Stimulated activated effector memory CD8-positive, alpha-beta T cell treated with anti-CD3 and anti-CD28 coated beads, Interleukin-12 subunit alpha, Interleukin-12 subunit beta, amount 100 ng/mL, for 72 hours (primary cell): ENCODE results near the gene CLPTM1.
"Not testable (repeated sequence)": the region's sequence is repeated elsewhere in the genome, so short reads cannot be mapped to it uniquely, and the experiment has no call there.

Source experiments
- ATAC-seq: fragments of 150-1000 bp; cut with Tn5 transposase; 2 replicates; pipeline ENCODE4 v1.10.0; 2021
- DNase-seq, 2 donors: peaks; one replicate each; pipeline ENCODE4 v3.0.0; 2021 to 2022; ENCODE audit warnings: low spot score in 2 of 2
- H3K27ac Mint-ChIP-seq: one replicate; pipeline ENCODE4 v1.8.0; 2022; ENCODE audit warnings: mild to moderate bottlenecking, mixed read lengths
- H3K36me3 Mint-ChIP-seq: one replicate; pipeline ENCODE4 v1.8.0; 2022; ENCODE audit warnings: mild to moderate bottlenecking, mixed read lengths
- H3K4me1 Mint-ChIP-seq: one replicate; pipeline ENCODE4 v1.8.0; 2022; ENCODE audit warnings: mixed read lengths
- H3K4me3 Mint-ChIP-seq: one replicate; pipeline ENCODE4 v1.8.0; 2022; ENCODE audit warnings: mild to moderate bottlenecking, mixed read lengths
- H3K9me3 Mint-ChIP-seq: one replicate; pipeline ENCODE4 v1.8.0; 2022; ENCODE audit warnings: mixed read lengths

The CLPTM1 gene, protein sequence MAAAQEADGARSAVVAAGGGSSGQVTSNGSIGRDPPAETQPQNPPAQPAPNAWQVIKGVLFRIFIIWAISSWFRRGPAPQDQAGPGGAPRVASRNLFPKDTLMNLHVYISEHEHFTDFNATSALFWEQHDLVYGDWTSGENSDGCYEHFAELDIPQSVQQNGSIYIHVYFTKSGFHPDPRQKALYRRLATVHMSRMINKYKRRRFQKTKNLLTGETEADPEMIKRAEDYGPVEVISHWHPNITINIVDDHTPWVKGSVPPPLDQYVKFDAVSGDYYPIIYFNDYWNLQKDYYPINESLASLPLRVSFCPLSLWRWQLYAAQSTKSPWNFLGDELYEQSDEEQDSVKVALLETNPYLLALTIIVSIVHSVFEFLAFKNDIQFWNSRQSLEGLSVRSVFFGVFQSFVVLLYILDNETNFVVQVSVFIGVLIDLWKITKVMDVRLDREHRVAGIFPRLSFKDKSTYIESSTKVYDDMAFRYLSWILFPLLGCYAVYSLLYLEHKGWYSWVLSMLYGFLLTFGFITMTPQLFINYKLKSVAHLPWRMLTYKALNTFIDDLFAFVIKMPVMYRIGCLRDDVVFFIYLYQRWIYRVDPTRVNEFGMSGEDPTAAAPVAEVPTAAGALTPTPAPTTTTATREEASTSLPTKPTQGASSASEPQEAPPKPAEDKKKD

DNA sequence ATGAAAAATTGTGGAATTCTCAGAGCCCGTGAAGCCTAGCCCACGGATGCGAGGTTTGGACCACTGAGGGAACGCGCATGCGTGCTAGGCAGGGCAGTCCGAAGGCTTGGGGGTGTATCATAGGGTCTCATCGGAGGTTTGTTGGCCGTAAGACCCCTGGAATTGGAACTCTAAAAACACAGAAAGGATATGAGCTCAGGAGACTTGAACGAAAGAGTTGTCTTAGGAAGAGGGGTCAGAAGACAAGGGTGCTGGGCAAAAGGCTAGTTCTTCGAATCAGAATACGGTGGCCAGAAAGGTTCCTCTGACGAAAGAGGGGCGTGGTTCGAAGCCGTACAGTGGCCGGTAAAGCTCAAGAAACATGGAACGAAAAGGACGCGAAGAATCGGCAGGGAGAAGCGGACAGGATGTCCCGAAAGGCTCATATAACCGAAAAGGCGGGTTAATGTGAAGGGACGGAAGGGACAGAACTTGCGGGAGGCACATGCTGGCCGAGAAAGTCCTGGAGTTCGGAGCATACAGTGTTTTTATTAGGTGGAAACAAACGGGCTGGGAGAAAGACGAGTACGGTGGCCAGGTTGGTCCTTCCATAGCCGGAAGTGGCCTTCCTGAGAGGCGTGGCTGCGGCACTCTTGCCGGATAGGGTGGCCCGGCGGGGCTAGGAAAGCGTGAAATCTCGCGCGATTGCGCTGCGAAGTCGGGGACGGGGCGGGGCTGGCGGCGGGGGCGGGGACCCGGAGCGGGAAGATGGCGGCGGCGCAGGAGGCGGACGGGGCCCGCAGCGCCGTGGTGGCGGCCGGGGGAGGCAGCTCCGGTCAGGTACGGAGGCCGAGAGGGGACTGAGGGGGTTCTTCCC is at the start of gene CLPTM1:
Gene CLPTM1, plus strand, starts transcription at position 732 of the 856 bp plus-strand sequence. Its CDS starts 16 bp downstream, at position 748.
- ATAC-seq (peak; percentile 96), DNase-seq (peak; percentile 91 to 96)
- peak within 1 kb of the TSS; percentile 87 for H3K4me3 Mint-ChIP-seq
- H3K9me3 Mint-ChIP-seq: no peaks in the 10 kb centered on the region
- peaks cover 40% of the 10 kb centered on the region for H3K4me1 Mint-ChIP-seq
- peak within 1 kb of the TSS; percentile 92 for H3K27ac Mint-ChIP-seq
- H3K36me3 Mint-ChIP-seq: peaks cover 19% of the 10 kb centered on the region

DNA sequence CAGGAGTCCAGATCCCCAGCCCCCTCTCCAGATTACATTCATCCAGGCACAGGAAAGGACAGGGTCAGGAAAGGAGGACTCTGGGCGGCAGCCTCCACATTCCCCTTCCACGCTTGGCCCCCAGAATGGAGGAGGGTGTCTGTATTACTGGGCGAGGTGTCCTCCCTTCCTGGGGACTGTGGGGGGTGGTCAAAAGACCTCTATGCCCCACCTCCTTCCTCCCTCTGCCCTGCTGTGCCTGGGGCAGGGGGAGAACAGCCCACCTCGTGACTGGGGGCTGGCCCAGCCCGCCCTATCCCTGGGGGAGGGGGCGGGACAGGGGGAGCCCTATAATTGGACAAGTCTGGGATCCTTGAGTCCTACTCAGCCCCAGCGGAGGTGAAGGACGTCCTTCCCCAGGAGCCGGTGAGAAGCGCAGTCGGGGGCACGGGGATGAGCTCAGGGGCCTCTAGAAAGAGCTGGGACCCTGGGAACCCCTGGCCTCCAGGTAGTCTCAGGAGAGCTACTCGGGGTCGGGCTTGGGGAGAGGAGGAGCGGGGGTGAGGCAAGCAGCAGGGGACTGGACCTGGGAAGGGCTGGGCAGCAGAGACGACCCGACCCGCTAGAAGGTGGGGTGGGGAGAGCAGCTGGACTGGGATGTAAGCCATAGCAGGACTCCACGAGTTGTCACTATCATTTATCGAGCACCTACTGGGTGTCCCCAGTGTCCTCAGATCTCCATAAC is 49.6 kb upstream of the CLPTM1 start, which contains the start of gene APOE:
Gene APOE, plus strand, starts transcription at position 360 of the 724 bp plus-strand sequence. CDS start 829 bp downstream, outside the sequence.
- H3K4me1 Mint-ChIP-seq: peaks cover 15% of the 10 kb centered on the region
- DNase-seq: no peak
- H3K27ac Mint-ChIP-seq: no peak within 1 kb of the TSS
- H3K36me3 Mint-ChIP-seq: peaks cover 39% of the 10 kb centered on the region
- no peaks in the 10 kb centered on the region for H3K9me3 Mint-ChIP-seq
- peak within 1 kb of the TSS; percentile 3 for H3K4me3 Mint-ChIP-seq
- ATAC-seq: no peak

DNA sequence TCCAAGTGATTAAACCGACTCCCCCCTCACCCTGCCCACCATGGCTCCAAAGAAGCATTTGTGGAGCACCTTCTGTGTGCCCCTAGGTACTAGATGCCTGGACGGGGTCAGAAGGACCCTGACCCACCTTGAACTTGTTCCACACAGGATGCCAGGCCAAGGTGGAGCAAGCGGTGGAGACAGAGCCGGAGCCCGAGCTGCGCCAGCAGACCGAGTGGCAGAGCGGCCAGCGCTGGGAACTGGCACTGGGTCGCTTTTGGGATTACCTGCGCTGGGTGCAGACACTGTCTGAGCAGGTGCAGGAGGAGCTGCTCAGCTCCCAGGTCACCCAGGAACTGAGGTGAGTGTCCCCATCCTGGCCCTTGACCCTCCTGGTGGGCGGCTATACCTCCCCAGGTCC is 47.6 kb upstream of the CLPTM1 start:
- ATAC-seq: no peak
- no peak for DNase-seq
- Mint-ChIP-seq H3K27ac (no peak overlapping the region), H3K36me3 (peaks cover 19% of the 10 kb centered on the region), H3K9me3 (no peaks in the 10 kb centered on the region), H3K4me1 (peaks cover 12% of the 10 kb centered on the region), H3K4me3 (no peak overlapping the region)

DNA sequence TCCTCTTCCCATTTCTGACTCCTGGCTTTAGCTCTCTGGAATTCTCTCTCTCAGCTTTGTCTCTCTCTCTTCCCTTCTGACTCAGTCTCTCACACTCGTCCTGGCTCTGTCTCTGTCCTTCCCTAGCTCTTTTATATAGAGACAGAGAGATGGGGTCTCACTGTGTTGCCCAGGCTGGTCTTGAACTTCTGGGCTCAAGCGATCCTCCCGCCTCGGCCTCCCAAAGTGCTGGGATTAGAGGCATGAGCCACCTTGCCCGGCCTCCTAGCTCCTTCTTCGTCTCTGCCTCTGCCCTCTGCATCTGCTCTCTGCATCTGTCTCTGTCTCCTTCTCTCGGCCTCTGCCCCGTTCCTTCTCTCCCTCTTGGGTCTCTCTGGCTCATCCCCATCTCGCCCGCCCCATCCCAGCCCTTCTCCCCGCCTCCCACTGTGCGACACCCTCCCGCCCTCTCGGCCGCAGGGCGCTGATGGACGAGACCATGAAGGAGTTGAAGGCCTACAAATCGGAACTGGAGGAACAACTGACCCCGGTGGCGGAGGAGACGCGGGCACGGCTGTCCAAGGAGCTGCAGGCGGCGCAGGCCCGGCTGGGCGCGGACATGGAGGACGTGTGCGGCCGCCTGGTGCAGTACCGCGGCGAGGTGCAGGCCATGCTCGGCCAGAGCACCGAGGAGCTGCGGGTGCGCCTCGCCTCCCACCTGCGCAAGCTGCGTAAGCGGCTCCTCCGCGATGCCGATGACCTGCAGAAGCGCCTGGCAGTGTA is 46.9 kb upstream of the CLPTM1 start:
- peaks cover 16% of the 10 kb centered on the region for H3K4me1 Mint-ChIP-seq
- ATAC-seq: no peak
- no peak overlapping the region for H3K27ac Mint-ChIP-seq
- no peak overlapping the region for H3K4me3 Mint-ChIP-seq
- DNase-seq: no peak
- no peaks in the 10 kb centered on the region for H3K9me3 Mint-ChIP-seq
- peaks cover 18% of the 10 kb centered on the region for H3K36me3 Mint-ChIP-seq

DNA sequence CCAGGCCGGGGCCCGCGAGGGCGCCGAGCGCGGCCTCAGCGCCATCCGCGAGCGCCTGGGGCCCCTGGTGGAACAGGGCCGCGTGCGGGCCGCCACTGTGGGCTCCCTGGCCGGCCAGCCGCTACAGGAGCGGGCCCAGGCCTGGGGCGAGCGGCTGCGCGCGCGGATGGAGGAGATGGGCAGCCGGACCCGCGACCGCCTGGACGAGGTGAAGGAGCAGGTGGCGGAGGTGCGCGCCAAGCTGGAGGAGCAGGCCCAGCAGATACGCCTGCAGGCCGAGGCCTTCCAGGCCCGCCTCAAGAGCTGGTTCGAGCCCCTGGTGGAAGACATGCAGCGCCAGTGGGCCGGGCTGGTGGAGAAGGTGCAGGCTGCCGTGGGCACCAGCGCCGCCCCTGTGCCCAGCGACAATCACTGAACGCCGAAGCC is 46.3 kb upstream of the CLPTM1 start:
- no peak overlapping the region for H3K4me3 Mint-ChIP-seq
- H3K36me3 Mint-ChIP-seq: peaks cover 12% of the 10 kb centered on the region
- no peak overlapping the region for H3K27ac Mint-ChIP-seq
- no peaks in the 10 kb centered on the region for H3K9me3 Mint-ChIP-seq
- DNase-seq (no peak), ATAC-seq (no peak)
- peaks cover 22% of the 10 kb centered on the region for H3K4me1 Mint-ChIP-seq

DNA sequence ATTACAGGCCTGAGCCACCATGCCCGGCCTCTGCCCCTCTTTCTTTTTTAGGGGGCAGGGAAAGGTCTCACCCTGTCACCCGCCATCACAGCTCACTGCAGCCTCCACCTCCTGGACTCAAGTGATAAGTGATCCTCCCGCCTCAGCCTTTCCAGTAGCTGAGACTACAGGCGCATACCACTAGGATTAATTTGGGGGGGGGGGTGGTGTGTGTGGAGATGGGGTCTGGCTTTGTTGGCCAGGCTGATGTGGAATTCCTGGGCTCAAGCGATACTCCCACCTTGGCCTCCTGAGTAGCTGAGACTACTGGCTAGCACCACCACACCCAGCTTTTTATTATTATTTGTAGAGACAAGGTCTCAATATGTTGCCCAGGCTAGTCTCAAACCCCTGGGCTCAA is 45.4 kb upstream of the CLPTM1 start:
- H3K4me1 Mint-ChIP-seq: peaks cover 30% of the 10 kb centered on the region
- H3K9me3 Mint-ChIP-seq: no peaks in the 10 kb centered on the region
- no peak overlapping the region for H3K27ac Mint-ChIP-seq
- H3K4me3 Mint-ChIP-seq: no peak overlapping the region
- no peak for DNase-seq
- peaks cover 6% of the 10 kb centered on the region for H3K36me3 Mint-ChIP-seq
- ATAC-seq: no peak

DNA sequence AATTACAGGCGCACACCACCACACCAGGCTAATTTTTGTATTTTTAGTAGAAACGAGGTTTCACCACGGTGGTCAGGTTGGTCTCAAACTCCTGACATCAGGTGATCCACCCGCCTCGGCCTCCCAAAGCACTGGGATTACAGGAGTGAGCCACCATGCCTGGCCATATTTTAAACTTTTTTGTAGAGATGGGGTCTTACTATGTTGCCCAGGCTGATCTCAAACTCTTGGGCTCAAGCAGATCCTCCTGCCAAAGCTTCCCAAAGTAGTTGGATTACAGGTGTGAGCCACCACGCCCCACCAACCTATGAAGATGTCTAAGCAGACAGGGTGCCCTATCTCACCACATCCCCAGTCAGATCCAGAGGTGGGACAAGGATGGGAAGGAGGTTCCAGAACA is 43.3 kb upstream of the CLPTM1 start:
- not testable (repeated sequence) for H3K36me3 Mint-ChIP-seq, DNase-seq, ATAC-seq, H3K27ac Mint-ChIP-seq, H3K9me3 Mint-ChIP-seq, H3K4me3 Mint-ChIP-seq
- H3K4me1 Mint-ChIP-seq: peaks cover 23% of the 10 kb centered on the region

DNA sequence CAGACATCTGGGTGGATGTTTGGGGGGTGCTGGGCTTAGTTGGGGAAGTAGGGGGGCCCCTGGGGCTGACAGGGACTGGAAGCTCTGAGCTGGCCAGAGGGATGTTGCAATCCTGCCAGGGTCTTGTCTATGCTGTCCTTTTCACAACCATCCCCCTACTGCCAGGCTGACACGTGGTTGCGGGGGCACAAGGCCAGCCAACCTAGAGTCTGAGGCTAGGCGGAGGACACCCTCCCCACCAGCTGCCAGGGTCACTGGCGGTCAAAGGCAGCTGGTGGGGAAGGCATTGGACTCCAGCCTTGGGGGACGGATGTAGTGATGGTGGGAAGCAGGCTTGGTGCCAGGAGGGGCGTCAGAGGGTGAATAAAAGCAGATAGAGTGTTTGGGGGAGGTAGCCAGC is 42.3 kb upstream of the CLPTM1 start:
- no peak overlapping the region for H3K27ac Mint-ChIP-seq
- H3K9me3 Mint-ChIP-seq: no peaks in the 10 kb centered on the region
- peak overlapping the region; percentile 96 for H3K4me3 Mint-ChIP-seq
- peaks cover 6% of the 10 kb centered on the region for H3K36me3 Mint-ChIP-seq
- H3K4me1 Mint-ChIP-seq: peaks cover 23% of the 10 kb centered on the region
- DNase-seq (no peak), ATAC-seq (no peak)

DNA sequence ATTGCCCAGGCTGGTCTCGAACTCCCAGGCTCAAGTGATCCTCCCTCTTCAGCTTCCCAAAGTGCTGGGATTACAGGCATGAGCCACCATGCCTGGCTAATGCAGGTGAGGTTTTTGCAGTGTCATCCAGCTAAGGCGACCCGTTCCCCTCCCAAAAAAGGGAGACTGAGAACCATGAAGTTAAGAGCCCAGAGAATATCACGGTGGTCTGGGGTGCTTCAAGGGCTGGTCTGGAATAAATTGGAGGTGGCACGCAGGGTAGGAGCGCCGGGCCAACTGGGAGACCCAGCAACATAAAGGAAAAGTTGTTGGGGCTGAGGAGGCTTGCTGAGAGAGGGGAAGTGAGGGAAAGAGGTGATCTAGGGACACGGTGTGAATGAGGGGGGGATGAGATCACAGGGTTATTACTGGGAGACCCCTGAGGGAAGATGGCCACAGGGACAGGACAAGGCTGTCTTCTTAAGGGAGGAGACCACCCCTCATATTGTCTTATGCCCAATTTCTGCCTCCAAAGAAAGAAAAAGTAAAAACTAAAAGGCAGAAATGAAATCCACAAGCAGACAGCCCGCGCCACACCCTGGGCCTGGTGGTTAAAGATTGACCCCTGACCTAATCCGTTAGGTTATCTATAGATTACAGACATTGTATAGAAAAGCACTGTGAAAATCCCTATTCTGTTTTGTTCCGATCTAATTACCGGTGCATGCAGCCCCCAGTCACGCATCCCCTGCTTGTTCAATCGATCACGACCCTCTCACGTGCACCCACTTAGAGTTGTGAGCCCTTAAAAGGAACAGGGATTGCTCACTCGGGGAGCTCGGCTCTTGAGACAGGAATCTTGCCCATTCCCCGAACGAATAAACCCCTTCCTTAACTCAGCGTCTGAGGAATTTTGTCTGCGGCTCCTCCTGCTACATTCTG is 41.4 kb upstream of the CLPTM1 start:
- not testable (repeated sequence) for DNase-seq, H3K9me3 Mint-ChIP-seq, H3K36me3 Mint-ChIP-seq, ATAC-seq
- Mint-ChIP-seq H3K4me3 (peak overlapping the region; percentile 96), H3K27ac (peak overlapping the region; percentile 95), H3K4me1 (peaks cover 23% of the 10 kb centered on the region)

DNA sequence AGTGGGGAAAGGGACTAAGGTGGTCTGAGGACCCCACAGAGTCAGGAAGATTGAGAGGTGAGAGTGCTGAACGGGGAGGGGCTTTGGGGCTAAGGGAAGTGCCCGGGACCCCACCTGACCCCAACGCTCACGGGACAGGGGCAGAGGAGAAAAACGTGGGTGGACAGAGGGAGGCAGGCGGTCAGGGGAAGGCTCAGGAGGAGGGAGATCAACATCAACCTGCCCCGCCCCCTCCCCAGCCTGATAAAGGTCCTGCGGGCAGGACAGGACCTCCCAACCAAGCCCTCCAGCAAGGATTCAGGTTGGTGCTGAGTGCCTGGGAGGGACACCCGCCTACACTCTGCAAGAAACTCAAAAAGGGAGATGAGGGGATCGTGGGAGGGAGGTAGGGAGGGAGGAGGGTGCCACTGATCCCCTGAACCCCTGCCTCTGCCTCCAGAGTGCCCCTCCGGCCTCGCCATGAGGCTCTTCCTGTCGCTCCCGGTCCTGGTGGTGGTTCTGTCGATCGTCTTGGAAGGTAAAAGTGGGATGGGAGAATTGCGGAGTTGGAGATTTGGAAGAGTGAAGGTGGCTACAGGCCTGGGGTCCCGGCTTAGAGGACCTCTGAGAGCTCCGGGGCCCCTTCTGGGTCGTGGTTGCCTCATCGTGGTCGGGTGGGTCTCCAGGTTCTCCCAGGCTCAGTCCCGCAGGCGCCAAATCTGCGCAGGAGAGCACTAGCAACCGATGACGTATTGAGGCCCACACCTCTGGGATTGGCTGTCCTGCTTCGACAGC is 40.6 kb upstream of the CLPTM1 start, which contains the start of gene APOC1:
Gene APOC1, plus strand, starts transcription at position 176 of the 774 bp plus-strand sequence. Its CDS starts 284 bp downstream, at position 460.
- not testable (repeated sequence) for H3K36me3 Mint-ChIP-seq, H3K9me3 Mint-ChIP-seq
- H3K4me1 Mint-ChIP-seq: peaks cover 23% of the 10 kb centered on the region
- ATAC-seq (peak; percentile 97), DNase-seq (peak; percentile 71 to 87)
- peak within 1 kb of the TSS; percentile 95 for H3K27ac Mint-ChIP-seq
- peak within 1 kb of the TSS; percentile 96 for H3K4me3 Mint-ChIP-seq

DNA sequence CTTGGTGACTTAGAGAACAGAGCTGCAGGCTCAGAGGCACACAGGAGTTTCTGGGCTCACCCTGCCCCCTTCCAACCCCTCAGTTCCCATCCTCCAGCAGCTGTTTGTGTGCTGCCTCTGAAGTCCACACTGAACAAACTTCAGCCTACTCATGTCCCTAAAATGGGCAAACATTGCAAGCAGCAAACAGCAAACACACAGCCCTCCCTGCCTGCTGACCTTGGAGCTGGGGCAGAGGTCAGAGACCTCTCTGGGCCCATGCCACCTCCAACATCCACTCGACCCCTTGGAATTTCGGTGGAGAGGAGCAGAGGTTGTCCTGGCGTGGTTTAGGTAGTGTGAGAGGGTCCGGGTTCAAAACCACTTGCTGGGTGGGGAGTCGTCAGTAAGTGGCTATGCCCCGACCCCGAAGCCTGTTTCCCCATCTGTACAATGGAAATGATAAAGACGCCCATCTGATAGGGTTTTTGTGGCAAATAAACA is 30.9 kb upstream of the CLPTM1 start:
- Mint-ChIP-seq H3K27ac (no peak overlapping the region), H3K4me3 (no peak overlapping the region), H3K9me3 (no peaks in the 10 kb centered on the region), H3K4me1 (peaks cover 14% of the 10 kb centered on the region), H3K36me3 (peaks cover 5% of the 10 kb centered on the region)
- no peak for DNase-seq
- ATAC-seq: no peak

DNA sequence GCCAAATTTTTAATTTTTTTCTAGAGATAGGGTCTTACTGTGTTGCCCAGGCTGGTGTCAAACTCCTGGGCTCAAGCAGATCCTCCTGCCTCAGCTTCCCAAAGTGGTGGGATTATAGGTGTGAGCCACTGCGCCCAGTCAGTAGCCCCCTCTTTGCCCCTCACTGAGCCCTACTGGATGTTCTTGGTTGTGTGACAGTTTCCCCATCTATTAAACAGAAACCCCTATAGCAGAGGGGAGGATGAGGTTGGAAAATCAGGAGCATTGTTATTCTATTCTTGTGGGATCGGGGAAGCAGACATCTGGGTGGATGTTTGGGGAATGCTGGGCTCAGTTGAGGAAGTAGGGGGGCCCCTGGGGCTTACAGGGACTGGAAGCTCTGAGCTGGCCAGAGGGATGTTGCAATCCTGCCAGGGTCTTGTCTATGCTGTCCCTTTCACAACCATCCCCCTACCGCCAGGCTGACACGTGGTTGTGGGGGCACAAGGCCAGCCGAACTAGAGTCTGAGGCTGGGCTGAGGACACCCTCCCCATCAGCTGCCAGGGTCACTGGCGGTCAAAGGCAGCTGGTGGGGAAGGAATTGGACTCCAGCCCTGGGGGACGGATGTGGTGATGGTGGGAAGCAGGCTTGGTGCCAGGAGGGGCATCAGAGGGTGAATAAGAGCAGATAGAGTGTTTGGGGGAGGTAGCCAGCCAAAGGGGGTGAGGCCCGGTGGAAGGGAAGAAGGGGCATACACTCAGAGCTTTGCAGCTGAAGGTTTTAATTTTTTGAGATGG is 29.9 kb upstream of the CLPTM1 start:
- peaks cover 14% of the 10 kb centered on the region for H3K4me1 Mint-ChIP-seq
- H3K9me3 Mint-ChIP-seq: no peaks in the 10 kb centered on the region
- DNase-seq (no peak), ATAC-seq (no peak)
- H3K36me3 Mint-ChIP-seq: peaks cover 5% of the 10 kb centered on the region
- H3K27ac Mint-ChIP-seq: no peak overlapping the region
- no peak overlapping the region for H3K4me3 Mint-ChIP-seq
